ENCODE data around the gene RASGRF1. TPM values are rescaled to one million over a fixed set of nuclear protein-coding genes. Genes with fewer than 3 reads are reported as not detected.
A peak's percentile ranks its signal among the peaks of the same experiment; 100 is the strongest.

RASGRF1 gene
- total RNA-seq, 5 donors from 2014 or later (not counting 1 experiment from before 2014, with no cell fraction given), result 0.09 to 0.49 (median 0.22) TPM; not detected in 2

- Histone ChIP-seq H3K27me3 (replicated peaks in 1 of 2; ENCODE audit: control insufficient read depth in 2 of 2, extremely low read depth in 1 of 2, insufficient read depth in 2 of 2, low read length in 1 of 2) (peaks cover 7 to 48% of the 10 kb centered on the region in 2 experiments), H3K4me3 (ENCODE audit: control insufficient read depth in 1 of 2, extremely low read depth in 1 of 2, low read length in 1 of 2) (no peak overlapping the region), H3K36me3 (ENCODE audit: control insufficient read depth in 2 of 2, extremely low read depth in 1 of 2, insufficient read depth in 1 of 2, low read length in 1 of 2) (no peaks in the 10 kb centered on the region), H3K27ac (ENCODE audit: low read length) (no peak overlapping the region), H3K4me1 (ENCODE audit: control insufficient read depth in 1 of 2, extremely low read depth in 1 of 2, insufficient read depth in 2 of 2, low read length in 2 of 2) (no peaks in the 10 kb centered on the region), H3K9me3 (no peaks in the 10 kb centered on the region)
- Mint-ChIP-seq H3K27me3 (peaks cover 29 to 46% of the 10 kb centered on the region in 2 donors), H3K36me3 (no peaks in the 10 kb centered on the region), H3K27ac (no peak overlapping the region), H3K4me3 (no peak overlapping the region), H3K4me1 (no peaks in the 10 kb centered on the region), H3K9me3 (no peaks in the 10 kb centered on the region)
- WGBS (ENCODE audit: insufficient coverage), result 63% methylated on average over 6 of the region's 14 CpGs
- ChIA-PET POLR2A (no interaction called here), CTCF (no interaction called here)
- ATAC-seq (replicated peaks in 1 of 4) (no peak), DNase-seq (peak in 1 of 35 experiments; percentile 10)
These were observed 6.1 kb downstream of the RASGRF1 start for GRCh38 chr15:79084308-79084968.

- H3K36me3 ChIP-seq (ENCODE audit: control insufficient read depth in 2 of 2, extremely low read depth in 1 of 2, insufficient read depth in 1 of 2, low read length in 1 of 2), result no peaks in the 10 kb centered on the region
- DNase-seq (no peak), ATAC-seq (replicated peaks in 1 of 4) (no peak)
- Mint-ChIP-seq H3K4me3 (no peak overlapping the region), H3K4me1 (no peaks in the 10 kb centered on the region), H3K9me3 (no peaks in the 10 kb centered on the region), H3K27ac (no peak overlapping the region), H3K36me3 (no peaks in the 10 kb centered on the region), H3K27me3 (peaks cover 20 to 37% of the 10 kb centered on the region in 2 donors)
- no peak overlapping the region for H3K4me3 ChIP-seq (ENCODE audit: control insufficient read depth in 1 of 2, extremely low read depth in 1 of 2, low read length in 1 of 2)
- POLR2A ChIA-PET, result no interaction called here
- H3K9me3 ChIP-seq, result no peaks in the 10 kb centered on the region
- 80% methylated on average over 13 of the region's 14 CpGs for WGBS (ENCODE audit: insufficient coverage)
- peaks cover 0 to 39% of the 10 kb centered on the region in 2 experiments for H3K27me3 ChIP-seq (replicated peaks in 1 of 2; ENCODE audit: control insufficient read depth in 2 of 2, extremely low read depth in 1 of 2, insufficient read depth in 2 of 2, low read length in 1 of 2)
- CTCF ChIA-PET, result no interaction called here
- no peaks in the 10 kb centered on the region for H3K4me1 ChIP-seq (ENCODE audit: control insufficient read depth in 1 of 2, extremely low read depth in 1 of 2, insufficient read depth in 2 of 2, low read length in 2 of 2)
- no peak overlapping the region for H3K27ac ChIP-seq (ENCODE audit: low read length)
These were observed 7.4 kb downstream of the RASGRF1 start for GRCh38 chr15:79083154-79083553.

- peaks cover 0 to 38% of the 10 kb centered on the region in 2 experiments for H3K27me3 ChIP-seq (replicated peaks in 1 of 2; ENCODE audit: control insufficient read depth in 2 of 2, extremely low read depth in 1 of 2, insufficient read depth in 2 of 2, low read length in 1 of 2)
- H3K4me3 Mint-ChIP-seq, result no peak overlapping the region
- ChIA-PET POLR2A (no interaction called here), CTCF (no interaction called here)
- DNase-seq (no peak), ATAC-seq (replicated peaks in 1 of 4) (no peak)
- H3K4me1 ChIP-seq (ENCODE audit: control insufficient read depth in 1 of 2, extremely low read depth in 1 of 2, insufficient read depth in 2 of 2, low read length in 2 of 2), result no peaks in the 10 kb centered on the region
- peaks cover 17 to 33% of the 10 kb centered on the region in 2 donors for H3K27me3 Mint-ChIP-seq
- H3K36me3 Mint-ChIP-seq, result no peaks in the 10 kb centered on the region
- H3K4me3 ChIP-seq (ENCODE audit: control insufficient read depth in 1 of 2, extremely low read depth in 1 of 2, low read length in 1 of 2), result no peak overlapping the region
- H3K9me3 ChIP-seq, result no peaks in the 10 kb centered on the region
- H3K4me1 Mint-ChIP-seq, result no peaks in the 10 kb centered on the region
- no peak overlapping the region for H3K27ac ChIP-seq (ENCODE audit: low read length)
- no peaks in the 10 kb centered on the region for H3K36me3 ChIP-seq (ENCODE audit: control insufficient read depth in 2 of 2, extremely low read depth in 1 of 2, insufficient read depth in 1 of 2, low read length in 1 of 2)
- no peaks in the 10 kb centered on the region for H3K9me3 Mint-ChIP-seq
- no peak overlapping the region for H3K27ac Mint-ChIP-seq
- WGBS (ENCODE audit: insufficient coverage), result 63% methylated on average over 3 of the region's 6 CpGs
These were observed 8.1 kb downstream of the RASGRF1 start for GRCh38 chr15:79082363-79083070.

GRCh38 chr15:79078763-79079410, 11.7 kb downstream of the RASGRF1 start:
- Mint-ChIP-seq H3K4me3 (no peak overlapping the region), H3K27me3 (peaks cover 10 to 16% of the 10 kb centered on the region in 2 donors), H3K27ac (no peak overlapping the region), H3K36me3 (no peaks in the 10 kb centered on the region), H3K9me3 (no peaks in the 10 kb centered on the region), H3K4me1 (no peaks in the 10 kb centered on the region)
- H3K4me1 ChIP-seq (ENCODE audit: control insufficient read depth in 1 of 2, extremely low read depth in 1 of 2, insufficient read depth in 2 of 2, low read length in 2 of 2), result no peaks in the 10 kb centered on the region
- CTCF ChIA-PET, result no interaction called here
- WGBS (ENCODE audit: insufficient coverage), result 71% methylated on average over 9 of the region's 11 CpGs
- POLR2A ChIA-PET, result no interaction called here
- no peak overlapping the region for H3K4me3 ChIP-seq (ENCODE audit: control insufficient read depth in 1 of 2, extremely low read depth in 1 of 2, low read length in 1 of 2)
- no peaks in the 10 kb centered on the region for H3K36me3 ChIP-seq (ENCODE audit: control insufficient read depth in 2 of 2, extremely low read depth in 1 of 2, insufficient read depth in 1 of 2, low read length in 1 of 2)
- no peak for ATAC-seq (replicated peaks in 1 of 4)
- no peaks in the 10 kb centered on the region for H3K9me3 ChIP-seq
- H3K27me3 ChIP-seq (replicated peaks in 1 of 2; ENCODE audit: control insufficient read depth in 2 of 2, extremely low read depth in 1 of 2, insufficient read depth in 2 of 2, low read length in 1 of 2), result peaks cover 0 to 31% of the 10 kb centered on the region in 2 experiments
- DNase-seq, result no peak
- H3K27ac ChIP-seq (ENCODE audit: low read length), result no peak overlapping the region

GRCh38 chr15:79078003-79078402, 12.6 kb downstream of the RASGRF1 start:
- no peaks in the 10 kb centered on the region for H3K36me3 Mint-ChIP-seq
- no peak overlapping the region for H3K4me3 Mint-ChIP-seq
- H3K36me3 ChIP-seq (ENCODE audit: control insufficient read depth in 2 of 2, extremely low read depth in 1 of 2, insufficient read depth in 1 of 2, low read length in 1 of 2), result no peaks in the 10 kb centered on the region
- no peak for DNase-seq
- no peaks in the 10 kb centered on the region for H3K4me1 Mint-ChIP-seq
- no peak for ATAC-seq (replicated peaks in 1 of 4)
- H3K9me3 ChIP-seq, result no peaks in the 10 kb centered on the region
- H3K27me3 Mint-ChIP-seq, result peaks cover 9 to 14% of the 10 kb centered on the region in 2 donors
- H3K4me1 ChIP-seq (ENCODE audit: control insufficient read depth in 1 of 2, extremely low read depth in 1 of 2, insufficient read depth in 2 of 2, low read length in 2 of 2), result no peaks in the 10 kb centered on the region
- no peak overlapping the region for H3K4me3 ChIP-seq (ENCODE audit: control insufficient read depth in 1 of 2, extremely low read depth in 1 of 2, low read length in 1 of 2)
- peak overlapping the region in 1 of 2 donors; percentile 15 for H3K27ac Mint-ChIP-seq
- H3K9me3 Mint-ChIP-seq, result no peaks in the 10 kb centered on the region
- CTCF ChIA-PET, result no interaction called here
- H3K27ac ChIP-seq (ENCODE audit: low read length), result no peak overlapping the region
- 70% methylated on average over 3 of the region's 5 CpGs for WGBS (ENCODE audit: insufficient coverage)
- H3K27me3 ChIP-seq (replicated peaks in 1 of 2; ENCODE audit: control insufficient read depth in 2 of 2, extremely low read depth in 1 of 2, insufficient read depth in 2 of 2, low read length in 1 of 2), result peaks cover 0 to 27% of the 10 kb centered on the region in 2 experiments
- POLR2A ChIA-PET, result no interaction called here

- 78% methylated on average over 4 of the region's 6 CpGs for WGBS (ENCODE audit: insufficient coverage)
- H3K9me3 ChIP-seq, result no peaks in the 10 kb centered on the region
- H3K4me1 Mint-ChIP-seq, result no peaks in the 10 kb centered on the region
- no peak overlapping the region for H3K4me3 Mint-ChIP-seq
- ATAC-seq (replicated peaks in 1 of 4), result no peak
- no peaks in the 10 kb centered on the region for H3K36me3 ChIP-seq (ENCODE audit: control insufficient read depth in 2 of 2, extremely low read depth in 1 of 2, insufficient read depth in 1 of 2, low read length in 1 of 2)
- POLR2A ChIA-PET, result no interaction called here
- H3K27ac ChIP-seq (ENCODE audit: low read length), result no peak overlapping the region
- no peaks in the 10 kb centered on the region for H3K36me3 Mint-ChIP-seq
- CTCF ChIA-PET, result no interaction called here
- no peak overlapping the region for H3K4me3 ChIP-seq (ENCODE audit: control insufficient read depth in 1 of 2, extremely low read depth in 1 of 2, low read length in 1 of 2)
- no peak overlapping the region for H3K27ac Mint-ChIP-seq
- peaks cover 0 to 22% of the 10 kb centered on the region in 2 experiments for H3K27me3 ChIP-seq (replicated peaks in 1 of 2; ENCODE audit: control insufficient read depth in 2 of 2, extremely low read depth in 1 of 2, insufficient read depth in 2 of 2, low read length in 1 of 2)
- H3K4me1 ChIP-seq (ENCODE audit: control insufficient read depth in 1 of 2, extremely low read depth in 1 of 2, insufficient read depth in 2 of 2, low read length in 2 of 2), result no peaks in the 10 kb centered on the region
- H3K27me3 Mint-ChIP-seq, result peaks cover 10 to 13% of the 10 kb centered on the region in 2 donors
- DNase-seq, result no peak
- H3K9me3 Mint-ChIP-seq, result no peaks in the 10 kb centered on the region
These were observed 13.9 kb downstream of the RASGRF1 start for GRCh38 chr15:79076661-79077060.
